GM19099 (cell line): ENCODE data around the gene ADGRB3.

ENCODE experiments used
- POLR2A ChIP-seq: IDR thresholded peaks from 3 replicates; pipeline ENCODE4 v1.6.1; 2011; ENCODE audit warnings: low read depth; ENCODE audit not compliant: insufficient read length; ENCODE audit errors: extremely low read depth

Gene ADGRB3

DNA sequence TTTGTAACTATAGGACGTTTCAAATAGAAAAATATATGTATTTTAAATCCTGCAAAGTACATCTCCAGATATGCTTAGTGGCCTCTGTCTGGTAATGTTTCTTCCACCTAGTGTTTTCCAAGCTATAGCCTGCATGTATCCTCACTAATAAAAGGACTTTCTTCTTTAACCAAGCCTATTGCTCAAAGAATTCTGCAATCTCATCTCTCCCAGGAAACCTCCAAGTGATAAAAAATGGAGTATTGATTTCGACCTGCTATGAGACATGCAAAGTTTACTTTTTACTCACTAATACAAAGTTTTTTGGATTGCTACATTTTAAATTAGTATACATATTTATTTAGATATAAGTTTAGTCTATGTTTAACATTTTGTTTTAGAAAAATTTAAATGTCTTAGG is 23.3 kb downstream of the ADGRB3 start:
- no peak for TF ChIP-seq POLR2A

GRCh38 chr6:68673255-68673654 is 38.2 kb downstream of the ADGRB3 start:
- no peak for TF ChIP-seq POLR2A

DNA sequence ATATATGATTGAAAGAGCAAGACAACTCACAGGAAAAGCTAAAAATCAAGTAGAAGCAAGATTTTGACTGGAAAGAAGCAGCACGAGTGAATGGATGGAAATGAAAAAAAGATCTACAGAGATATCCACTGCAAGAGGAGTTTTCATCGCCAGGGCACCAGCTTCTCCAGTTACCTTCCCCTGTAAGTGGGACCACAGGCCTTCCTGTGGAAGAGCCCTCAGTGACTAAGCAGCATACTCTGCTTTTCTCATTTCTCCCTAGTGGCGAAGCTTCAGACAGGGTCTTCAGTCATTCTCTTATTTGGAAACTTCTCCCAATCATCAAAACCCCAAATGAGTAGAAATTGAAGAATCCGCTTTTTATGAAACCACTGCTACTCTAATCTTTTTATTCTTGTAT is 40.5 kb downstream of the ADGRB3 start:
- no peak for TF ChIP-seq POLR2A

DNA sequence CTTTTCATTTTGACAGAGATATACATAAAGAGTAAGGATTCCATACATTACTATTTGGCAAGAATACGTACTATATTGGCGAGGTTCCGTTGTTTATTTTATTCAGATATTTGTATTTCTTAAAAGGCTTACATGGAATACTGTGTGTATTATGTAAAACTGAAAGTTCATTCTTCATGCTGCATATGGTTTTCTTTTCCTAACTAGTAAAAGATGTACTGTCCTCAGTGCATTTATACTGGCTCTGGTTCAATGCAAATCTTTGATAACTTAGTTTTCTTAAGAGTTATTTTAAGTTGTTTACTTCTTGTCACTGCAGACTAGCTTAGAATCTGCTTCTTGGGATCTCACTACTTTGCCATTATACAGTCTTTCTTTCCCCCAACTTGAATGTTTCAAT is 42.0 kb downstream of the ADGRB3 start:
- no peak for TF ChIP-seq POLR2A

GRCh38 chr6:68679399-68679798 is 44.3 kb downstream of the ADGRB3 start:
- TF ChIP-seq POLR2A = no peak

GRCh38 chr6:68680264-68680663 is 45.2 kb downstream of the ADGRB3 start:
- TF ChIP-seq POLR2A = no peak

- TF ChIP-seq POLR2A = no peak
These were observed 54.8 kb downstream of the ADGRB3 start for GRCh38 chr6:68689910-68690309.

DNA sequence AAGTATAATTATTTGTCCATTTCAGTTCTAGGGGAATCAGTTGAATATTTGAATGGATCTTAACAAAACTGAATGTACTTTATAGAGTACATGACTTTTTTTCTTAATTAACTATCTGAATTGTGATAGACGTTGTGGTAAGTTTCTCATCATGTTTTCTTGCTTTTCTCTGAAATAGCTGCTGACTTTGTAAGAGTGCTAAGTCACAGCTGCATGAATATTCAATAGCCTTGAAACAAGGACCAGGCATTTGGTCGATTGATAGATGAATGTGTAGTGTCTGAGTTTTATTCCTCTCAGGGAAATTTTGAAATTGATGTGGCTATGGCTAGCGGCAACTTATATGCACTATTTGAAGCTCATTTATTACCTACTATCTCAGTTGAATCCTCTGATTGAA is 56.0 kb downstream of the ADGRB3 start:
- TF ChIP-seq POLR2A = no peak

DNA sequence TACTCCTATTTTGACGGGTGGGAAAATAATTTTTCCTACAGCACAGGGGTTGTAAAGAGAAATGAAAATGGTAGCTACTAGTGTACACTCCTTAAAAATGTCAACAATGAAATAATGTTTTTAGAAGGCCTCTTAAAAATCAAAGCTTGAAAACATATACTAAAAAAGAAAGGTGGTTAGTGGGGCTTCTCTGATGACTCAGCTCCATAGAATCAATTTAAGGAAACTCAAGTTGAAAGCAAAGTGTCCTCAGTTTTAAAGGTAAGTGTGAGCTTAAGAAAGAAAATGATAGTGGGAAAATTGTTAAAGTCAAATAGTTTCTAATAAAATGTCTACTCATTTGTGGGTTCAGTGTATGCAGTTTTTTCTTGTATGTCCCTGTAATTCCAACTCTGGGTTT is 58.2 kb downstream of the ADGRB3 start:
- no peak for TF ChIP-seq POLR2A

- TF ChIP-seq POLR2A = no peak
These were observed 60.3 kb downstream of the ADGRB3 start for GRCh38 chr6:68695403-68695802.

DNA sequence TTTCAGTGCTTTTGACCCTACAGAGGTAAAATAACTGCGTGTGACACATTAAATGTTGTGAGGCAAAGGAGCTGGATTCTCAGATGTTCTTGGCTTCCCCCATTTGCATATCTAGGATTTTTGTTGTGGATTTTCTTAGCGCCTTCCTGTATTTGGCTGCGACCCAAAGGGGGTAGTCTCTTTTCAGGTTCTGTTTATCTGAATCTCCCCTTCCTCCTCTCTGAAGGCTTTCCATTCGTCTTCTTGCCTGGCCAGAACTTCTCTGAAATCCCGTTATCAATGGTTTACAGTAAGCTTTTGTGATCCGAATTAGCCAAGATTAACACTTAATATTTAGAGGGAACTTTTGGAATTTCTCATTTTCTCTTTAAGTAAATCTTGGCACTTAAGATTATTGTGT is 60.8 kb downstream of the ADGRB3 start:
- TF ChIP-seq POLR2A = no peak

DNA sequence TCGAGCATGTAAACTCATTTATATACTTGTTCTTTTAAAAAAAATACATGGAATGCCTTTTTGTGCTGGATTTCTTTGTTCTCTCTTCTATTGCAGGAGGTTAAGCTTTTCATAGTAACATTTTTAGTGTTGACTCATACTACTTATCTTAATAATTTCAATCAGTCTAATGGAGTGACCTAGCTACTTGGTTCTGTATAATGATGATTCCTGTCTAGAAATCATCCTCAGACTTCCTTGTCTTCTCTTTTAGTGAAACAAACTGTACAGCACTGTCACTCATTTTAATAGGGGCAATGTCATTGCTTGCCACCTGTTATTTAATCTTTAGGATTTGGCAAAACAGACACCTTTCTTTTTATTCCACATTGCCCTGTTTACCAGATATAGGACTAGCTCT is 62.3 kb downstream of the ADGRB3 start:
- TF ChIP-seq POLR2A = no peak

DNA sequence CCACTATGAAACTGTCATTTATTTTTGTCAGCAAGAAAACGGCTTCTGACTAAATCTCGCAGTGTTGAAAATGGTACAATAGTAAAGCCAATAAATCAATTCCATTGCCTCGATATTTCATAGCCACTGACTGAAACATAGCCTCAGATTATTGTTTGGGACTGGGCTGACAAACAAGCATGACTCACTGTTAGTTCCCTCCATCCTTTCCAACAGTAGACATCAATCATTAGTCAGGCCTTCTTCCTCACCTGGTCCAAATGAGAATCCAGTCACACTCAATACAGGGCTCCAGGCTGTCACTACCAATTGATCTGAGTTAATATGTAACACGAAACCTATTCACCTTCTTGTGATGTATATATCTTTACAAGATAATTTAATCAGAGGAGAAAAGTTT is 66.1 kb downstream of the ADGRB3 start:
- TF ChIP-seq POLR2A = no peak

GRCh38 chr6:68704485-68704884 is 69.4 kb downstream of the ADGRB3 start:
- no peak for TF ChIP-seq POLR2A

GRCh38 chr6:68709091-68709490 is 74.0 kb downstream of the ADGRB3 start:
- TF ChIP-seq POLR2A = no peak

DNA sequence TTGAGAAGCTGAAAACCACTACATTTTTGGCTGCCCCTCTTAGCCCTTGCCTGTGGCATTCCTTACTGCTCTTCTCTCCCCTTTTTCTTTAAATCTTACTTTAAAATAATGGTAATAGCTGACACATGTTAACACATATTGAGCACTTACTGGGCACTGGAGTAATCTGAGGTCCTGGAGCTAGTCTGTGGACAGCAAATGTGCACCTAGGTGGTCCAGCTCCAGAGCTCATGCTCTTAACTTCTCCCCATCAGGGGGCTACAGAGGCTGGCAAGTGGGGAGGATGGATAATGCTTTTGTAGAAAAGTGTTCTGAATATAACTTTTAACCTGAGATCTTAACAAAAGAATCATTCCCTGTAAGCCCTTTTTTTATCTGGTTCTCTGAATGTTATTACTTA is 74.8 kb downstream of the ADGRB3 start:
- no peak for TF ChIP-seq POLR2A

- no peak for TF ChIP-seq POLR2A
These were observed 75.4 kb downstream of the ADGRB3 start for GRCh38 chr6:68710496-68710895.

DNA sequence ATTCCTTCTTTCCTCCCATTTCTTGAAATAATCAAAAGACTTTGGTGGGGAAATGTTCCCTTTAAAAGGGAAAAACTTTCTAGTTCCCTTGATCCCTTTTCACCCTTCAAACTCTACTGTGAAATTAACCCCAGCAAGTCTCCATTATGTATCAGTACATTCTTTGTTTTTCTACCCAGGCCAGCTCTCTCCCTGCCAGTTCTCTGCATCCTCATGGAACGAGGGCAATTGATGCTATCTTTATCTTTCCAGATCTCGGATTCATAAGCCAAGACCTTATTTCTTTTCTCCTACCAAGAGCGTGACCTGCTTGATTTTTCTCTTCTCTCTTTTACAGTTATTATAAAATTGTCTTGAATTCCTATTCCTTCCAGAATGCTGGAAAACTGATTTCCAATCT is 75.8 kb downstream of the ADGRB3 start:
- no peak for TF ChIP-seq POLR2A

DNA sequence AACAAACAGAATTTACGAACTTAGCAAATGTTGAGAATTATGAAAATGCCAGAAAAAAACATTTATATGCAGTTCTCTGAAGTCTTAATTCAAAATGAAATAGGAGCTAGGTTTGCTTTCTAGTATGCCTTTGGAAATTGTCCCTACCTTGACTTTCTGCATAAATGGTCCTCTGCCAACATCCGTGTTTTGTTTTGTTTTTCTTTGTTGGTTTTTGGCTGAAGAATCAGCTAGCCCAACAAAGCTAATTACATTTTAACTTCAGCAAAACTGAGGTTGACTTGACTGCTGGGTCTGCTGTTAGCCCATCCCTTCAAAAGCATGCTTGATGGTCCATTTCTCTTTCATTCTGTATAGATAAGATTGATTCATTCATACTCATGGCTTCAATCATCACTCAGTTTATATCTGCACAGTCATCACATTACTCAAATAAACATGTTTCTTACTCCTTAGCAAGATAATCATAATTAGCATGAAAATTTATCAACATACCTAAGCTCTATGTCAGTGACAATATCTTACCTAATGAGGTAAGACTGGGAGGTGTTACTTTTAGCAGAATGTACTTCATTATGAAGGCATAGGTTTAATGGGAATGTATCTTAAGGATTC is 76.4 kb downstream of the ADGRB3 start:
- TF ChIP-seq POLR2A = no peak

DNA sequence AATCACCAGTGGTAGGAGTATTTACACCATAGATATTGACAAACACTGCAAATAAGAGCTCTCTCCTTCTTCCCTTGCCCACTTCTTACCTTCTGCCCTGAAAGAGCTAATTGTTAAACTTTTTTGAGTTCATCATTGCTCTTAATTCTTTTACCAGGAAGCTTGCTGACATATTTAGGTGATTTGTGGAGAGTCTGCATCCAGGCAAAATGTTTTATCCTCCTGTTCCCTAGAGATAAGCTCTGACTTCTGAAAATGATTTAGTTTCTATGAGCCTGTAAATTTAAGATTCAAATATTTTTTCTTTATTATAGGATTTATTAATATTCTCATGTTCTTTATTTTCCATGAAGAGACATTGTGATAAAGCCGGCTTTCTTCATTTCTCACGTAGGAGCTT is 81.5 kb downstream of the ADGRB3 start:
- TF ChIP-seq POLR2A = no peak
